Cardiac fibroblast (primary cell): Measurements from ENCODE around the gene HNRNPH2.

ENCODE experiments used
- DNase-seq, 2 donors: peaks; one replicate each; pipeline versions ENCODE4 v3.0.0 to v3.0.0-alpha.2; 2010; ENCODE audit warnings: low read depth in 2 of 2
- H3K4me3 ChIP-seq, 2 donors: replicated peaks in 1 of 2; 1 replicate in 1 of 2; 2 replicates in 1 of 2; pipeline ENCODE4 v1.5.1; 2011; ENCODE audit warnings: low read depth in 2 of 2, low read length in 2 of 2, mild to moderate bottlenecking in 2 of 2, moderate library complexity in 1 of 2
- TF ChIP-seq, protein P1 (sequence below): IDR thresholded peaks from one replicate; pipeline ENCODE4 v1.5.1; 2011; ENCODE audit warnings: low read depth, mild to moderate bottlenecking, low read length, inconsistent platforms

Gene HNRNPH2

DNA sequence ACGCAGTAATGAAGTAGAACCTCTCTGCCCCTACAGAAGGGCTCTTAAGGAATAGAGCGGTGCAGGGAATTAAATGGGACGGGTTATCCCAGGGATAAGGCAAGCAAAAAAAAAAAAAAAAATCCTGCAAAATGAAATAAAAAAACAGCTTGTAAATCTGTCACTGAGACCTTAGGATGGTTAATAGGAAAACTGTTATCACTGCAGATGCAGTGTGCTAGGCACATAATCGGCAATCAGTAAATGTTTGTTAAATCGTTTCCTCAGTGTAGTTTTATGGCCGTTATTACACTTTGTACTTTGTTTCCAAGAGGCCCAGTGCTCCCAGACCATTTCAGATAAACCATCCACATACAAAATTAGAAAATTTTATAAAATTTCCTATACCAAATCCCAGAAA, 1.0 kb downstream of the HNRNPH2 start:
- TF ChIP-seq, protein P1, sequence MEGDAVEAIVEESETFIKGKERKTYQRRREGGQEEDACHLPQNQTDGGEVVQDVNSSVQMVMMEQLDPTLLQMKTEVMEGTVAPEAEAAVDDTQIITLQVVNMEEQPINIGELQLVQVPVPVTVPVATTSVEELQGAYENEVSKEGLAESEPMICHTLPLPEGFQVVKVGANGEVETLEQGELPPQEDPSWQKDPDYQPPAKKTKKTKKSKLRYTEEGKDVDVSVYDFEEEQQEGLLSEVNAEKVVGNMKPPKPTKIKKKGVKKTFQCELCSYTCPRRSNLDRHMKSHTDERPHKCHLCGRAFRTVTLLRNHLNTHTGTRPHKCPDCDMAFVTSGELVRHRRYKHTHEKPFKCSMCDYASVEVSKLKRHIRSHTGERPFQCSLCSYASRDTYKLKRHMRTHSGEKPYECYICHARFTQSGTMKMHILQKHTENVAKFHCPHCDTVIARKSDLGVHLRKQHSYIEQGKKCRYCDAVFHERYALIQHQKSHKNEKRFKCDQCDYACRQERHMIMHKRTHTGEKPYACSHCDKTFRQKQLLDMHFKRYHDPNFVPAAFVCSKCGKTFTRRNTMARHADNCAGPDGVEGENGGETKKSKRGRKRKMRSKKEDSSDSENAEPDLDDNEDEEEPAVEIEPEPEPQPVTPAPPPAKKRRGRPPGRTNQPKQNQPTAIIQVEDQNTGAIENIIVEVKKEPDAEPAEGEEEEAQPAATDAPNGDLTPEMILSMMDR, result no peak

DNA sequence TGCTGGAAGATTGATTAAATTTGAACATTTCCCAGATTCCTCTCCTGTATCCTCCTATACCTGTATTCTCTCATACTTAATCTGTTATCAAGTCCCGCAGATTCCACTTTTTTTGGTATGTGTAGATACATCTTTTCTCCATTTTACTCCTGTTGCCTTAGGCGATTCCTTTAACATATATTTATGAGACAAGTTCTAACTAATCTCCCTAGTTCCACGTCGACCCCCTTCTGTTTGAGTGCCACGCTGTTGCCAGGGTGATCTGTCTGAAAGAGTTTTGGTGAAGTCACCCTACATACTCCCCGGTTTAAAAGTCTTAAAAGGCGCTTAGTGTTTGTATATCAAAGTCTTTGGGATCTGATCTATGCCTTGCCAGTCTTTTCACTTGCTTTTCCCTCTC, 2.4 kb downstream of the HNRNPH2 start:
- TF ChIP-seq, protein P1, result no peak
- no peak for DNase-seq
- H3K4me3 ChIP-seq, result peak overlapping the region in 1 of 2 donors; percentile 26

More for the DNA sequence above, 1.0 kb downstream of the HNRNPH2 start:
- DNase-seq, result peak in 1 of 2 donors; percentile 27
- peak overlapping the region; percentile 60 to 67 for H3K4me3 ChIP-seq

DNA sequence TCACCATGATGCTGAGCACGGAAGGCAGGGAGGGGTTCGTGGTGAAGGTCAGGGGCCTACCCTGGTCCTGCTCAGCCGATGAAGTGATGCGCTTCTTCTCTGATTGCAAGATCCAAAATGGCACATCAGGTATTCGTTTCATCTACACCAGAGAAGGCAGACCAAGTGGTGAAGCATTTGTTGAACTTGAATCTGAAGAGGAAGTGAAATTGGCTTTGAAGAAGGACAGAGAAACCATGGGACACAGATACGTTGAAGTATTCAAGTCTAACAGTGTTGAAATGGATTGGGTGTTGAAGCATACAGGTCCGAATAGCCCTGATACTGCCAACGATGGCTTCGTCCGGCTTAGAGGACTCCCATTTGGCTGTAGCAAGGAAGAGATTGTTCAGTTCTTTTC, 4.0 kb downstream of the HNRNPH2 start:
- DNase-seq, result no peak
- H3K4me3 ChIP-seq, result no peak overlapping the region
- TF ChIP-seq, protein P1, result no peak

DNA sequence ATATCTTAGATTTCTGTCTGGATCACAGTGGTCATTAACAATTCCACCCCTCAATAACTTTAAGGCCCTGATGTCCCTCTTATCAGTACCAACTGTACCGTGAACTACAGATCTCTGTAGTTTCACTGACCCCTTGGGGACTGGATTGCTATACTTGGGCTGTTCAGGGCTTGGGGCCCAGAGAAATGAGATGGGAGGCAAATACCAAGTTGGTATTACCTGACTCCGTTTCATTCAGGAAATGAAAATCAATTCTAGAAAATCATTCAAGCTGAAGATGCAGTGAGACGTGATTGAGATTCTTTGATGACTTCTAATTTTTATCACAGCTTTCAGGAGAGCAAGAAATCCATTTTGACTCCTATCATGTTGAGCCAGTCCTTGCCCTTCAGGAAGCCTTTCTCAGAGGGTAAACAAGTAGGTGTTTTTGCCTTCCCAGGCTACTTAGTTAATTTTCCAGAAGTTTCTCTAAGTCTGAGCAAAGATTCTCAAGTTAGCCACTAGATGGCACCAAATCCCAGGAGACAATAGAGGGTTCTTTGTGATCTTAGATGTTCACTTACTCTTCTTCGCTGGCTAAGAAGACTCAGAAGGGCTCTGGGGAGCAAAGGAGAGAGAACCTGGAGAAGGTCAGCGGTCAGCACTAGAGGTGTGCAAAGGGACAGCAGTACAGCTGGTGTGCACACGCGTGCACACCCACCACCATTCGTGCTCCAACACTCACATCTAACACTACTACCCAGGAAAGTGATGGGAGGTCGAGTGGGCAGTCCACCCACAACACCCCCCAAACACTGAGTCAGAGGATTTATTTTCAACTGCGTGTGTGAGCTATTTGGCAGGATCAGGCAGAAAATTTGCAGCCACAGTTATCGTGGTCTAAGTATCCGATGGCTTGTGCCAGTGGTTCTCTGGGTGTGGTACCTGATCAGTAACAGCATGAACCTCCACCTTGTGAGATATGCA, 7.4 kb downstream of the HNRNPH2 start:
- no peak overlapping the region for H3K4me3 ChIP-seq
- DNase-seq, result peak; percentile 85 to 88
- TF ChIP-seq, protein P1, result peak; percentile 52

DNA sequence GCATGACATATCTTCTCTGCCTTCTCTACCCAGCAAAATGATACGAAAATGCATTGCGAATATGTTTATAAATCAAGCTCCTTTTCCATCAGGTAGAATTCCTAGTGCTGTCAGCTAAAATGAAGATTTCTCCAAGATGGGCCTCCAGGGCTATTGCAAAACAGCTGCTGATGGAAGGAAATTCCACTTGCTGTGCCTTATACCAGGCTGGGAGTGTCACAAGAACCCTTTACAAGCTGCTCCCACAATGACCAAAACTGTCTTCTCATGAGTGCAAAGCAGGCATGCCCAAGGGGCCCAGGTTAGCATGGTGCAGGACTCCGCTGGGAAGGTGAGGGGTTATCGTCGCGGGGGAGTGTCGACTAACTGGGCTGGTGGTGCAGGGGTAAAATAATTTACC, 8.7 kb downstream of the HNRNPH2 start:
- no peak for DNase-seq
- no peak overlapping the region for H3K4me3 ChIP-seq

DNA sequence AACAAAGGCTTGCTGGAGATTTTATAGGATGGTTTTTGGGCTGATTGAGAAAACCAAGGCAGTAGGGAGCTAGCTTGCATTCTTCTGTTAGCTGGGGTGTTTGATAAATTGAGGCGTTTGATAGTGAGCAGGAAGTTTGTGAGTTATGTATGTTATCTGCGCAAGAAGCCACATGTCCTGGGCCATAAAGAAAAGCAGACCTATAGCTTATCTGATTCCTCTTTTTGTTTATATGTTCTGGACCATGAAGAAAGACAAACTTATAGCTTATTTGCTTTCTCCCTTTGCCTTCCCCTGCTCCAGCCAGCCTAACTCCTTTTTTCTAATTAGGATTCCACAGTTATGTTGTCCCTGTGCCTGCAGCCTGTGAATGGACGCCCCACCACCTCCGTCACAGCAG, 9.2 kb downstream of the HNRNPH2 start:
- TF ChIP-seq, protein P1, result no peak
- no peak for DNase-seq
- no peak overlapping the region for H3K4me3 ChIP-seq

More for the DNA sequence above, 8.7 kb downstream of the HNRNPH2 start:
- TF ChIP-seq, protein P1, result no peak
